ENCODE data around the gene HMCN1.

- TF ChIP-seq POLR2AphosphoS5 (IDR thresholded peaks at IDR 0.05; ENCODE audit: low read depth, low read length) (no peak), TAF1 (IDR thresholded peaks at IDR 0.05; ENCODE audit: borderline replicate concordance, insufficient read depth, low read length) (no peak), SIN3A (IDR thresholded peaks at IDR 0.05; ENCODE audit: borderline replicate concordance, insufficient read depth, low read length) (no peak)
Measured at GRCh38 chr1:186189156-186189555, 455.0 kb downstream of the HMCN1 start.
